CD4-positive, alpha-beta memory T cell (primary cell): ENCODE results near the gene LEMD1. TPM values are rescaled to one million over a fixed set of nuclear protein-coding genes. Genes with fewer than 3 reads are reported as not detected.

Experiments used
- CTCF ChIA-PET: fragments of 350-600 bp; sonication (Branson Sonifier 250); formaldehyde crosslinking; loops from one replicate; lab custom pipeline; 2021; ENCODE audit warnings: inconsistent platforms; ENCODE audit not compliant: partially characterized antibody; lab: Charles Lee
- POLR2A ChIA-PET: fragments of 350-600 bp; sonication (Branson Sonifier 250); formaldehyde crosslinking; loops from one replicate; lab custom pipeline; 2021; ENCODE audit not compliant: partially characterized antibody; lab: Charles Lee
- DNase-seq, 5 donors: peaks; one replicate each; pipeline versions ENCODE4 v3.0.0 to v3.0.0-alpha.2; 2020 to 2022; ENCODE audit warnings: mixed read lengths in 1 of 5
- H3K27ac ChIP-seq: one replicate; pipeline ENCODE4 v1.7.0; 2013; ENCODE audit warnings: low read depth, low read length
- H3K27me3 ChIP-seq: 2 replicates; pipeline ENCODE4 v1.7.0; 2013; ENCODE audit warnings: mild to moderate bottlenecking, low read length, moderate library complexity; ENCODE audit not compliant: insufficient read depth
- H3K36me3 ChIP-seq: 2 replicates; pipeline ENCODE4 v1.7.0; 2013; ENCODE audit warnings: mild to moderate bottlenecking, low read length, moderate library complexity; ENCODE audit not compliant: insufficient read depth
- H3K4me1 ChIP-seq: 2 replicates; pipeline ENCODE4 v1.7.0; 2013; ENCODE audit warnings: mild to moderate bottlenecking, low read length, moderate library complexity; ENCODE audit not compliant: insufficient read depth
- H3K4me3 ChIP-seq, 2 donors: one replicate each; pipeline ENCODE4 v1.7.0; 2013; ENCODE audit warnings: low read length in 2 of 2, mild to moderate bottlenecking in 1 of 2
- H3K9me3 ChIP-seq, 2 donors: one replicate each; pipeline ENCODE4 v1.7.0; 2013; ENCODE audit warnings: low read length in 2 of 2, control low read depth in 1 of 2; ENCODE audit not compliant: control insufficient read depth in 1 of 2
- H3K27ac Mint-ChIP-seq, 7 donors: one replicate each; pipeline ENCODE4 v1.8.0; 2020 to 2021; ENCODE audit warnings: mixed read lengths in 7 of 7, mild to moderate bottlenecking in 6 of 7, inconsistent platforms in 3 of 7, moderate library complexity in 3 of 7
- H3K27me3 Mint-ChIP-seq, 2 donors: one replicate each; pipeline ENCODE4 v1.8.0; 2020 to 2021; ENCODE audit warnings: mixed read lengths in 2 of 2
- H3K36me3 Mint-ChIP-seq, 2 donors: one replicate each; pipeline ENCODE4 v1.8.0; 2020 to 2021; ENCODE audit warnings: mixed read lengths in 2 of 2, inconsistent platforms in 1 of 2, mild to moderate bottlenecking in 1 of 2
- H3K4me1 Mint-ChIP-seq, 4 donors: one replicate each; pipeline ENCODE4 v1.8.0; 2020 to 2021; ENCODE audit warnings: mixed read lengths in 4 of 4, mild to moderate bottlenecking in 1 of 4
- H3K4me3 Mint-ChIP-seq, 8 donors: one replicate each; pipeline ENCODE4 v1.8.0; 2020 to 2021; ENCODE audit warnings: mixed read lengths in 8 of 8, mild to moderate bottlenecking in 7 of 8, moderate library complexity in 6 of 8, inconsistent platforms in 3 of 8
- H3K9me3 Mint-ChIP-seq, 8 donors: one replicate each; pipeline ENCODE4 v1.8.0; 2020 to 2021; ENCODE audit warnings: mixed read lengths in 8 of 8, mild to moderate bottlenecking in 5 of 8, inconsistent platforms in 3 of 8, moderate library complexity in 1 of 8
- intact Hi-C: fragments of 100-400 bp; cut with micrococcal nuclease; formaldehyde crosslinking; loops from one replicate; pipeline ENCODE4 v1.15.1; 2023
- polyA plus RNA-seq, 2 donors: library from polyadenylated mRNA; unstranded; fragments of 300-500 nt; fragmentation: Illumina TruSeq; gene quantifications; one replicate each; pipeline ENCODE4 v1.2.3, GENCODE V29; 2021
- total RNA-seq, 2 experiments: library from RNA; stranded (reverse); gene quantifications; one replicate each; pipeline ENCODE4 v1.2.3, GENCODE V29; 2021

The LEMD1 gene
- total and polyA plus RNA-seq, 4 experiments from 2014 or later = 1.3 TPM; not detected in 3

DNA sequence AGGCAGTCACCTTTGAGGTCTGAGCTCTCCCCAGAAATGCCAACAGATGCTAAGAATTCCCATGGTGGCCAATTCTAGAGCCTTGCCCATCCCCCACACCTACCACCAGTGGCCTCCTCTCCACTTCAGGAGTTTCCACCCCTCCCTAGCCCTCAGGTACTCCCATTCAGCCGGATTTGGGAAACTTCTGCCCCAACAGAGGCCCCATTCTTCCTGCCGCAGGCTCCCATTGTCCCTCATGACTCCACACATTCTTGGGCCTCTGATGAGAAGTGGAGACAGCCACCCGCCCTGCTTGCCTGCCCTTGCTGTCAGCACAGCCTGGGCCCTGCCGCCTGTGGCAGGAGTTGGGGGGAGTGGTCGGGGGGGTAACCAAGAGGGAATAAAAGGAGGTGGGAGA is 29.3 kb upstream of the LEMD1 start:
- peaks cover 17% of the 10 kb centered on the region for H3K4me1 ChIP-seq
- no peak overlapping the region for H3K27ac Mint-ChIP-seq
- H3K4me3 Mint-ChIP-seq = no peak overlapping the region
- peaks cover 27 to 49% of the 10 kb centered on the region in 2 donors for H3K27me3 Mint-ChIP-seq
- H3K27me3 ChIP-seq = peaks cover 38% of the 10 kb centered on the region
- H3K4me1 Mint-ChIP-seq = peaks cover 5 to 15% (median 12%) of the 10 kb centered on the region in 4 donors
- POLR2A ChIA-PET = no interaction called here
- H3K9me3 ChIP-seq = no peaks in the 10 kb centered on the region
- no peak overlapping the region for H3K27ac ChIP-seq
- no peak overlapping the region for H3K4me3 ChIP-seq
- CTCF ChIA-PET = no interaction called here
- H3K36me3 ChIP-seq = no peaks in the 10 kb centered on the region
- H3K36me3 Mint-ChIP-seq = no peaks in the 10 kb centered on the region
- no peak for DNase-seq
- H3K9me3 Mint-ChIP-seq = peaks cover 0 to 2% (median 0%) of the 10 kb centered on the region in 8 donors
- intact Hi-C loops = no loop called here

- POLR2A ChIA-PET = interaction anchor here (0.9 kb wide), 1 partner anchor 9 kb away, joined by 3 read pairs; no protein-coding TSS in a partner anchor
- Mint-ChIP-seq H3K4me1 (peaks cover 2 to 8% (median 6%) of the 10 kb centered on the region in 4 donors), H3K36me3 (no peaks in the 10 kb centered on the region), H3K4me3 (no peak overlapping the region), H3K27me3 (peaks cover 21 to 45% of the 10 kb centered on the region in 2 donors), H3K27ac (no peak overlapping the region), H3K9me3 (peaks cover 0 to 2% (median 0%) of the 10 kb centered on the region in 8 donors)
- Histone ChIP-seq H3K4me3 (no peak overlapping the region), H3K4me1 (peaks cover 9% of the 10 kb centered on the region), H3K27ac (no peak overlapping the region), H3K36me3 (no peaks in the 10 kb centered on the region), H3K9me3 (no peaks in the 10 kb centered on the region), H3K27me3 (peaks cover 30% of the 10 kb centered on the region)
- CTCF ChIA-PET = no interaction called here
- intact Hi-C loops = no loop called here
- DNase-seq = no peak
These were observed 28.6 kb upstream of the LEMD1 start for GRCh38 chr1:205450448-205450847.

DNA sequence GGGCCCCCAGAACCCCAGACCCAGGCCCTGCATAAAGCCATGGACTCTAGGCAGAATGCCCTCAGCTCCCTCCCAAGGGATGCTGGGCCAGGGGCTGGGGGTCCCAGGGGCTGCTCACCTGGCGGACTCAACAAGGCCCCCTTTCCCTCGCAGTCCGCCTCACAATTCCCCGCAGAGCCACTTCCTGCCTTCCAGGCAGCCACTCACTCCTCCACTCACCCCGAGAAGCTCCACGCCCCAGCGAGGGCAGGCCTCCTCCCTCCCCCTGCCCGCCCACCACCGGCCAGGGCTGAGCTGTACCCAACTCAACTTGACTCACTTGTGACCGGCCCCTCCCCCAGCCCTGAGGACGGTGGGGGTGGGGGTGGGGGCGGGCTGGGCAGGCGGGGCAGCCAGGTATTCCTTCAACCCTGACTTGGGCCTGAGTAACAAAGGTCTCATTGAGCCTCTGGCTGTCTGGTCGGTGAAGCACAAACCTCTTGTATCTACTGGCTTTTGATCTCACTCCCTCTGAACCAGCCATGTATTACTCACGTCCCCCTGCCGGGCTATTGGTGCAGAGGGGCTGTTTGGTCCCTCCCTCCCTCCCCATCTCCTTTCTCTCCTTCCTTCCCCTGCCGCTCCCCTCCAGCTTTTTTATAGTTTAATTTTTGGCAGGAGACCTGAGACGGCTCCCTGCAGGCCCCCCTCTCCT is 28.0 kb upstream of the LEMD1 start:
- H3K9me3 Mint-ChIP-seq = peaks cover 0 to 2% (median 0%) of the 10 kb centered on the region in 8 donors
- peaks cover 25% of the 10 kb centered on the region for H3K27me3 ChIP-seq
- H3K4me1 ChIP-seq = peaks cover 3% of the 10 kb centered on the region
- H3K9me3 ChIP-seq = no peaks in the 10 kb centered on the region
- H3K4me1 Mint-ChIP-seq = peaks cover 2 to 6% (median 3%) of the 10 kb centered on the region in 4 donors
- no peak overlapping the region for H3K27ac ChIP-seq
- no peak for DNase-seq
- H3K27me3 Mint-ChIP-seq = peaks cover 21 to 45% of the 10 kb centered on the region in 2 donors
- no peaks in the 10 kb centered on the region for H3K36me3 Mint-ChIP-seq
- ChIA-PET POLR2A (interaction anchor here (0.9 kb wide), 1 partner anchor 9 kb away, joined by 3 read pairs; no protein-coding TSS in a partner anchor), CTCF (no interaction called here)
- no peak overlapping the region for H3K4me3 Mint-ChIP-seq
- no peaks in the 10 kb centered on the region for H3K36me3 ChIP-seq
- intact Hi-C loops = no loop called here
- peak overlapping the region in 1 of 7 donors; percentile 27 for H3K27ac Mint-ChIP-seq
- no peak overlapping the region for H3K4me3 ChIP-seq

- H3K9me3 ChIP-seq = no peaks in the 10 kb centered on the region
- H3K27me3 ChIP-seq = peaks cover 19% of the 10 kb centered on the region
- Mint-ChIP-seq H3K27ac (no peak overlapping the region), H3K4me3 (no peak overlapping the region), H3K9me3 (no peaks in the 10 kb centered on the region), H3K36me3 (no peaks in the 10 kb centered on the region), H3K27me3 (peaks cover 16 to 40% of the 10 kb centered on the region in 2 donors), H3K4me1 (peaks cover 0 to 1% (median 0%) of the 10 kb centered on the region in 4 donors)
- DNase-seq = no peak
- POLR2A ChIA-PET = interaction anchor here (0.9 kb wide), 1 partner anchor 8 kb away, joined by 3 read pairs; no protein-coding TSS in a partner anchor
- intact Hi-C loops = no loop called here
- no peaks in the 10 kb centered on the region for H3K36me3 ChIP-seq
- H3K27ac ChIP-seq = no peak overlapping the region
- H3K4me1 ChIP-seq = peaks cover 3% of the 10 kb centered on the region
- H3K4me3 ChIP-seq = no peak overlapping the region
- CTCF ChIA-PET = no interaction called here
These were observed 27.4 kb upstream of the LEMD1 start for GRCh38 chr1:205449254-205449749.

GRCh38 chr1:205448540-205449253 is 26.8 kb upstream of the LEMD1 start:
- no peak overlapping the region for H3K4me3 Mint-ChIP-seq
- Histone ChIP-seq H3K27ac (no peak overlapping the region), H3K9me3 (no peaks in the 10 kb centered on the region), H3K4me1 (peaks cover 3% of the 10 kb centered on the region), H3K36me3 (no peaks in the 10 kb centered on the region), H3K27me3 (peaks cover 13% of the 10 kb centered on the region), H3K4me3 (no peak overlapping the region)
- ChIA-PET POLR2A (no interaction called here), CTCF (no interaction called here)
- DNase-seq = no peak
- H3K9me3 Mint-ChIP-seq = no peaks in the 10 kb centered on the region
- H3K4me1 Mint-ChIP-seq = peaks cover 0 to 1% (median 0%) of the 10 kb centered on the region in 4 donors
- intact Hi-C loops = no loop called here
- H3K36me3 Mint-ChIP-seq = no peaks in the 10 kb centered on the region
- peaks cover 16 to 36% of the 10 kb centered on the region in 2 donors for H3K27me3 Mint-ChIP-seq
- H3K27ac Mint-ChIP-seq = no peak overlapping the region

DNA sequence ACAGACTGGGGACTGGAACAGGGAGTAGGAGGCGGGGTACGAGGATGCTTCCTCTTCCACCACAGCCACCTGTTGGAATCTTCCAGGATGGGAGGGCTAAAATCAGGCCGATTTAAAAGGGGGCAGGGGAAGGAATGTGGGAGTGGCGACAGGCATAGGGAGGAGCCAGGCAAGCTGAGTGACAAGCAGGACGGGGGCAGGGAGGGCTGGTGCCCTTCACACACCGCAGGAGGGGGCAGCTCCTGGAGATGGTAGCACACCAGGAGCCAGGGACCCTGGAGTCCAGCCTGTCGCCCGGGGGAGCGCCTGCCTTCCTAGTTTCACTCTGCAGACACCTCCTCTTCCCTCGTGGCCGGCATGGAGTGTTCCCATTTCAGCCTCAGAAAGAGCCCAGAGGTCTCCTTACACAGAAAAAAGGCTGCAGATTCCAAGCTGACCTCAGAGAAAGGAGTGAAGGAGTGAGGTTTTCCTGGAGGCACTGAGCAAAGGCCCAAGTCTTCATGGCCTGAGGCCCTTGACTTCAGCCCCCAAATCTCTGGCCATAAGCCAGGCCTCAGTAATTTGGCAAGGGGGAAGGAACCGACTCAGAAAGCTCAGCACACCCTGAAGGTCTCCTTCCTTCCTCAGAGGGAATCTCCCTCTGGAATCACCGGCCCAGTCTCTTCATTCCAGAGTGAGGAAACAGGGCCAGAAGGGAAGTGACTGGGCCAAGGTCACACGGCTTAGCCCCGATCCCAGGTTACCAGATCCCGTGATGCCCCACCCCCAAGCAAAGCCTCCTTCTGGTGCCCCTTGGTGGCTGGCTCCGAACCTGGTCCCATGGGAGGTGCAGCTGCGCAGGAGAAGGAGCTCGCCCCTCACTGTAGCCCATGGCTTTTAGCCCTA is 25.8 kb upstream of the LEMD1 start:
- Mint-ChIP-seq H3K4me1 (peaks cover 0 to 3% (median under 1%) of the 10 kb centered on the region in 4 donors), H3K4me3 (no peak overlapping the region), H3K9me3 (no peaks in the 10 kb centered on the region), H3K27me3 (peaks cover 9 to 29% of the 10 kb centered on the region in 2 donors), H3K27ac (peak overlapping the region in 1 of 7 donors; percentile 44), H3K36me3 (no peaks in the 10 kb centered on the region)
- DNase-seq = no peak
- Histone ChIP-seq H3K9me3 (no peaks in the 10 kb centered on the region), H3K27ac (no peak overlapping the region), H3K27me3 (peaks cover 3% of the 10 kb centered on the region), H3K36me3 (no peaks in the 10 kb centered on the region), H3K4me1 (peaks cover 3% of the 10 kb centered on the region), H3K4me3 (no peak overlapping the region)
- CTCF ChIA-PET = no interaction called here
- intact Hi-C loops = no loop called here
- POLR2A ChIA-PET = no interaction called here
